Measurements from ENCODE around the gene NR3C2. TPM values are rescaled to one million over a fixed set of nuclear protein-coding genes. Genes with fewer than 3 reads are reported as not detected.
"Not testable (repeated sequence)": the region's sequence is repeated elsewhere in the genome, so short reads cannot be mapped to it uniquely, and the experiment has no call there.

The NR3C2 gene
- total RNA-seq, 1 donor from 2014 or later, result 0.54 TPM

DNA sequence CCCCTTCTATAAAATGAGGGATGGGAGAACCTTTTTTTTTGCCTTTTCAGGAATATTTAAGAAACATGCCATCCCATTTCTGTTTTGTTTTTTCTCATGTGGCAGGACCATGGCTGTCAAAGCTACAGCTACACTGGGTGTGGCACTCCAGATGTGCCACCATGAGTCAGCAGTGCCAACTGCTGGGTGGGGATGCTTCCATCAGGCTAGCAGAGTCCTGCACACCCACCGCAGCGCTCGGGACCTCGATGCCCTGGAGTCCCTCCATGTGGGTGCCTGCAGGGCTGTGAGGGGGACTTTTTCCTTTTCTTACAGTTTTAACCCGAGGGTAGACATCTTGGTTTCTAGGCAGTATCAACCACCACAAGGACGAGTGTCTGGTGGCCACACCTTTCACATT is 352.6 kb downstream of the NR3C2 start:
- no peak overlapping the region for H3K4me3 Mint-ChIP-seq (ENCODE audit: unreplicated experiment)
- H3K36me3 Mint-ChIP-seq (ENCODE audit: low read depth, unreplicated experiment), result no peaks in the 10 kb centered on the region
- no peaks in the 10 kb centered on the region for H3K9me3 Mint-ChIP-seq (ENCODE audit: unreplicated experiment)
- DNase-seq (ENCODE audit: low spot score), result no peak
- H3K4me1 Mint-ChIP-seq (ENCODE audit: unreplicated experiment), result no peaks in the 10 kb centered on the region
- H3K27ac Mint-ChIP-seq (ENCODE audit: unreplicated experiment), result no peak overlapping the region
- TF ChIP-seq, protein P1, sequence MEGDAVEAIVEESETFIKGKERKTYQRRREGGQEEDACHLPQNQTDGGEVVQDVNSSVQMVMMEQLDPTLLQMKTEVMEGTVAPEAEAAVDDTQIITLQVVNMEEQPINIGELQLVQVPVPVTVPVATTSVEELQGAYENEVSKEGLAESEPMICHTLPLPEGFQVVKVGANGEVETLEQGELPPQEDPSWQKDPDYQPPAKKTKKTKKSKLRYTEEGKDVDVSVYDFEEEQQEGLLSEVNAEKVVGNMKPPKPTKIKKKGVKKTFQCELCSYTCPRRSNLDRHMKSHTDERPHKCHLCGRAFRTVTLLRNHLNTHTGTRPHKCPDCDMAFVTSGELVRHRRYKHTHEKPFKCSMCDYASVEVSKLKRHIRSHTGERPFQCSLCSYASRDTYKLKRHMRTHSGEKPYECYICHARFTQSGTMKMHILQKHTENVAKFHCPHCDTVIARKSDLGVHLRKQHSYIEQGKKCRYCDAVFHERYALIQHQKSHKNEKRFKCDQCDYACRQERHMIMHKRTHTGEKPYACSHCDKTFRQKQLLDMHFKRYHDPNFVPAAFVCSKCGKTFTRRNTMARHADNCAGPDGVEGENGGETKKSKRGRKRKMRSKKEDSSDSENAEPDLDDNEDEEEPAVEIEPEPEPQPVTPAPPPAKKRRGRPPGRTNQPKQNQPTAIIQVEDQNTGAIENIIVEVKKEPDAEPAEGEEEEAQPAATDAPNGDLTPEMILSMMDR (IDR thresholded peaks at IDR 0.05; ENCODE audit: unreplicated experiment), result no peak
- H3K27me3 Mint-ChIP-seq (ENCODE audit: unreplicated experiment), result no peaks in the 10 kb centered on the region

DNA sequence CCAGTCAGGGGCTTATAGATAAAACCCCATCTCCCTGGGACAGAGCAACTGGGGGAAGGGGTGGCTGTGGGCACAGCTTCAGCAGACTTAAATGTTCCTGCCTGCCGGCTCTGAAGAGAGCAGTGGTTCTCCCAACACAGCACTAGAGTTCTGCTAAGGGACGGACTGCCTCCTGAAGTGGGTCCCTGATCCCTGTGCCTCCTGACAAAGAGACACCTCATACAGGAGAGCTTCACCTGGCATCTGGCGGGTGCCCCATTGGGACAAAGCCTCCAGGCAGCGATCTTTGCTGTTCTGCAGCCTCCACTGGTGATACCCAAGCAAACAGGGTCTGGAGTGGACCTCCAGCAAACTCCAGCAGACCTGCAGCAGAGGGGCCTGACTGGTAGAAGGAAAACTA is 359.1 kb downstream of the NR3C2 start:
- not testable (repeated sequence) for H3K9me3 Mint-ChIP-seq (ENCODE audit: unreplicated experiment); H3K36me3 Mint-ChIP-seq (ENCODE audit: low read depth, unreplicated experiment); H3K4me3 Mint-ChIP-seq (ENCODE audit: unreplicated experiment); DNase-seq (ENCODE audit: low spot score); H3K27me3 Mint-ChIP-seq (ENCODE audit: unreplicated experiment); H3K4me1 Mint-ChIP-seq (ENCODE audit: unreplicated experiment); H3K27ac Mint-ChIP-seq (ENCODE audit: unreplicated experiment)

DNA sequence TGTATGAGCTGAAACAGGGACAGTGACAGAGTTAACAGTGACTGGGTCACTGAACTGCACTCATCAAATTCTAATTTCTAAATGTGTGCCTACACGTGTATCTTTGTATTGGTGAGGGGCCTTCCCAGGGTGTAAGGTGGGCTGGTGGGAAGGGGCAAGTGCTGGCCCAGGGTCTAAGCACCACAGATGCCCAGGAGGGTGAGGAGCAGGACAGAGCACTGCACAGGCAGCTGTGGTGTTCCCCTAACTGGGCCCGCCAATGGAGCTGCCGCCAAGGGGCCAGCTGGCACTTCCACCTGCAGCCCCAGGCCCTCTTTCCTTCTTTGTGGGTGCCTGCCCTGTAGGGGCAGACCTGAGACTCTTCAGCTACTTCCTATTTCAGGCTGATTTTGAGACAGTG is 360.5 kb downstream of the NR3C2 start:
- no peaks in the 10 kb centered on the region for H3K27me3 Mint-ChIP-seq (ENCODE audit: unreplicated experiment)
- TF ChIP-seq, protein P1 (IDR thresholded peaks at IDR 0.05; ENCODE audit: unreplicated experiment), result no peak
- no peak for DNase-seq (ENCODE audit: low spot score)
- no peaks in the 10 kb centered on the region for H3K36me3 Mint-ChIP-seq (ENCODE audit: low read depth, unreplicated experiment)
- no peaks in the 10 kb centered on the region for H3K9me3 Mint-ChIP-seq (ENCODE audit: unreplicated experiment)
- no peaks in the 10 kb centered on the region for H3K4me1 Mint-ChIP-seq (ENCODE audit: unreplicated experiment)
- H3K27ac Mint-ChIP-seq (ENCODE audit: unreplicated experiment), result no peak overlapping the region
- H3K4me3 Mint-ChIP-seq (ENCODE audit: unreplicated experiment), result no peak overlapping the region

DNA sequence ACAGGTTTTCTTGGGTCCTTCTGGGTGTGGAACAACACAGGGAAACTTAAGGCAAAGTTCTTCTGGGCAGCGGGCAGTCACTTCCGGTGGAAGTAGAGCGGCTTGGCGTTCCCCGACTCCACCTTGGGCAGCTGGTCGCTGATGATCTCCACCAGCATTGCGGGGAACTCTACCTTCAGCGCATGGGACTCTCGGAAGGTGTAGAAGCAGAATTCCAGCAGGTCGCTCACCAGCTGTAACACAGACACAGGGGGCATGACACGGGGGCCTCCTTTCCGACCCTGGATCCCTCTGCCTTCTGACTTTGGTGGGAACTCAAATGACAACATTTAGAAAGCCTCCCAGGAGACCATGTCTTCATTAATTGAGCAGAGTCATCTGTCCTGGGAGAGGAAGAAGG is 360.9 kb downstream of the NR3C2 start:
- Mint-ChIP-seq H3K27me3 (ENCODE audit: unreplicated experiment) (no peaks in the 10 kb centered on the region), H3K9me3 (ENCODE audit: unreplicated experiment) (no peaks in the 10 kb centered on the region), H3K4me1 (ENCODE audit: unreplicated experiment) (no peaks in the 10 kb centered on the region), H3K36me3 (ENCODE audit: low read depth, unreplicated experiment) (peaks cover 1% of the 10 kb centered on the region), H3K27ac (ENCODE audit: unreplicated experiment) (no peak overlapping the region), H3K4me3 (ENCODE audit: unreplicated experiment) (no peak overlapping the region)
- TF ChIP-seq, protein P1 (IDR thresholded peaks at IDR 0.05; ENCODE audit: unreplicated experiment), result no peak
- DNase-seq (ENCODE audit: low spot score), result no peak

DNA sequence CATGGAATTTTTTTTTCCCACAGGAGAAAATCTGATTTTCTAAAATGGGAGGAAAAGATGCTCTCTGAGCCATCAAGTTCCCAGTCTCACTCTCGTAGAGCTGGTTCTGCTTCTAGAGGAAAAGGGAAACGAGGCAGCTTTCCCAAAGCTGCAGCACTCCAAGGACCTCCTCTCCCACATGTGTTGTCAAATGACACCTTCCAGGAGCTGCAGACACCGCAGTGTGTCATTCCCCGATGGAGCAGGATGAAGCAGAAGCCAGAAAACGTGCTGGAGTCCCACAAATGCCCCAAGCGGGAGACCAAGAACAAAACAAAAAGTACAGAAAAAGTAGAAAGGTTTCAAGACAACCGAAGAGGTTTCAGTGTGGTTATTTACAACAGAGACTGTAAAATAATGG is 362.3 kb downstream of the NR3C2 start:
- Mint-ChIP-seq H3K4me3 (ENCODE audit: unreplicated experiment) (no peak overlapping the region), H3K36me3 (ENCODE audit: low read depth, unreplicated experiment) (peaks cover 13% of the 10 kb centered on the region), H3K4me1 (ENCODE audit: unreplicated experiment) (no peaks in the 10 kb centered on the region), H3K9me3 (ENCODE audit: unreplicated experiment) (peaks cover 6% of the 10 kb centered on the region), H3K27ac (ENCODE audit: unreplicated experiment) (no peak overlapping the region), H3K27me3 (ENCODE audit: unreplicated experiment) (peaks cover 4% of the 10 kb centered on the region)
- no peak for DNase-seq (ENCODE audit: low spot score)
- TF ChIP-seq, protein P1 (IDR thresholded peaks at IDR 0.05; ENCODE audit: unreplicated experiment), result no peak

DNA sequence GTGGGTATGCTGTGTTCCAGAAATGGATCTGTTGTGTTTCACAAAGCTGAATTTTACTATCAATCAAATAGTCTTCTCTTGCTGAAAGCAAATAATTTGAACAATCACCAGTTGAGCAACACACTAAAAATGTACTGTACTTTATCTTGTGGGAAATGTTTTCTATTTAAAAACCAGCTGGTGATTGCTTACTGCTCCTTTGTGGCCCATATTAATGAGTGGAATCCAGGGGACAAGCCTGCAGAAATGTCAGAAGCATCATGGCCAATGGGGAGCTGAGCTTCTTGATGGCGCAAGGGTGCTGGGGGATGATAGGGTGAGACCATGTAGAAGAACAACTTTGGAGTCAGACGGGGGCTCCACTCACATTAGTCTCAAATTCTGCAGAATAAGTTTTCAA is 364.2 kb downstream of the NR3C2 start:
- Mint-ChIP-seq H3K9me3 (ENCODE audit: unreplicated experiment) (peaks cover 6% of the 10 kb centered on the region), H3K27me3 (ENCODE audit: unreplicated experiment) (peaks cover 7% of the 10 kb centered on the region), H3K4me3 (ENCODE audit: unreplicated experiment) (no peak overlapping the region), H3K27ac (ENCODE audit: unreplicated experiment) (no peak overlapping the region), H3K4me1 (ENCODE audit: unreplicated experiment) (no peaks in the 10 kb centered on the region), H3K36me3 (ENCODE audit: low read depth, unreplicated experiment) (peaks cover 27% of the 10 kb centered on the region)
- DNase-seq (ENCODE audit: low spot score), result no peak
- TF ChIP-seq, protein P1 (IDR thresholded peaks at IDR 0.05; ENCODE audit: unreplicated experiment), result no peak
